HG03520 (cell line): Measurements from ENCODE around the gene H2AZ2.
A peak's percentile ranks its signal among the peaks of the same experiment; 100 is the strongest.

Experiments
- ATAC-seq: cut with Tn5 transposase; IDR thresholded peaks from one replicate; pipeline ENCODE4 v1.9.1; 2021; ENCODE audit warnings: mild to moderate bottlenecking, moderate library complexity; ENCODE audit not compliant: unreplicated experiment

H2AZ2 gene

GRCh38 chr7:44847920-44848634, at the start of gene H2AZ2:
TSS of gene H2AZ2 (minus strand) at chr7:44848087. CDS start at chr7:44847971, 116 bp downstream.
- ATAC-seq, result peak; percentile 77

- no peak for ATAC-seq
These were observed 49.4 kb upstream of the H2AZ2 start for GRCh38 chr7:44897309-44897708.

GRCh38 chr7:44894888-44895580, 47.1 kb upstream of the H2AZ2 start:
- ATAC-seq, result no peak

- no peak for ATAC-seq
These were observed 45.9 kb upstream of the H2AZ2 start for GRCh38 chr7:44893710-44894234.

GRCh38 chr7:44891791-44892190, 43.9 kb upstream of the H2AZ2 start:
- ATAC-seq, result no peak

GRCh38 chr7:44891372-44891771, 43.5 kb upstream of the H2AZ2 start:
- no peak for ATAC-seq

GRCh38 chr7:44889086-44889781, 41.3 kb upstream of the H2AZ2 start:
- ATAC-seq, result no peak

GRCh38 chr7:44887293-44887692, 39.4 kb upstream of the H2AZ2 start:
- ATAC-seq, result no peak

GRCh38 chr7:44885394-44886317, 37.8 kb upstream of the H2AZ2 start, which contains the start of gene PURB:
TSS of gene PURB (minus strand) at chr7:44885530. CDS start at chr7:44885348, 182 bp downstream.
- peak; percentile 84 for ATAC-seq

- peak; percentile 15 for ATAC-seq
These were observed 36.9 kb upstream of the H2AZ2 start for GRCh38 chr7:44884621-44885393.

- ATAC-seq, result no peak
These were observed 36.2 kb upstream of the H2AZ2 start for GRCh38 chr7:44883961-44884620.

- ATAC-seq, result no peak
These were observed 35.0 kb upstream of the H2AZ2 start for GRCh38 chr7:44882899-44883298.

- no peak for ATAC-seq
These were observed 33.7 kb upstream of the H2AZ2 start for GRCh38 chr7:44881610-44882009.

- ATAC-seq, result no peak
These were observed 33.2 kb upstream of the H2AZ2 start for GRCh38 chr7:44881066-44881600.

GRCh38 chr7:44880317-44881018, 32.6 kb upstream of the H2AZ2 start:
- no peak for ATAC-seq

- no peak for ATAC-seq
These were observed 28.5 kb upstream of the H2AZ2 start for GRCh38 chr7:44876393-44876792.

GRCh38 chr7:44875241-44875640, 27.4 kb upstream of the H2AZ2 start:
- no peak for ATAC-seq

GRCh38 chr7:44872787-44873186, 24.9 kb upstream of the H2AZ2 start:
- no peak for ATAC-seq
